Measurements from ENCODE around the gene AKNAD1.

AKNAD1 gene

DNA sequence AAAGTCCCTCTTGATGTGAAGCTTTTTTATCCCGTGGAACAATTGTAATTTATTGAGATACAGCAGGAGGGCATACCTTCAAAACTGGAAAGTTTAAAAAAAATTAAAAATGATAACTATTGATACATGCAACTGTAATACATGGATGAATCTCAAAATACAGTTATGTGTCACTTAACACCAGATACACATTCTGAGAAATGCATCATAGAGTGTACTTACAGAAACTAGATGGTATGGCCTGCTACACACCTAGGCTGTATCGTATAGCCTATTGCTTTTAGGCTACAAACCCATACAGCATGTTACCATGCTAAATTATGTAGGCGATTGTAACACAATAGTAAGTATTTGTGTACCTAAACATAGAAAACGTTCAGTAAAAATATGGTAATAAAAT, 7.1 kb upstream of the AKNAD1 start:
- in situ Hi-C loops (cut with HindIII; ENCODE audit: low sequenced_read_pairs) = no loop called here

DNA sequence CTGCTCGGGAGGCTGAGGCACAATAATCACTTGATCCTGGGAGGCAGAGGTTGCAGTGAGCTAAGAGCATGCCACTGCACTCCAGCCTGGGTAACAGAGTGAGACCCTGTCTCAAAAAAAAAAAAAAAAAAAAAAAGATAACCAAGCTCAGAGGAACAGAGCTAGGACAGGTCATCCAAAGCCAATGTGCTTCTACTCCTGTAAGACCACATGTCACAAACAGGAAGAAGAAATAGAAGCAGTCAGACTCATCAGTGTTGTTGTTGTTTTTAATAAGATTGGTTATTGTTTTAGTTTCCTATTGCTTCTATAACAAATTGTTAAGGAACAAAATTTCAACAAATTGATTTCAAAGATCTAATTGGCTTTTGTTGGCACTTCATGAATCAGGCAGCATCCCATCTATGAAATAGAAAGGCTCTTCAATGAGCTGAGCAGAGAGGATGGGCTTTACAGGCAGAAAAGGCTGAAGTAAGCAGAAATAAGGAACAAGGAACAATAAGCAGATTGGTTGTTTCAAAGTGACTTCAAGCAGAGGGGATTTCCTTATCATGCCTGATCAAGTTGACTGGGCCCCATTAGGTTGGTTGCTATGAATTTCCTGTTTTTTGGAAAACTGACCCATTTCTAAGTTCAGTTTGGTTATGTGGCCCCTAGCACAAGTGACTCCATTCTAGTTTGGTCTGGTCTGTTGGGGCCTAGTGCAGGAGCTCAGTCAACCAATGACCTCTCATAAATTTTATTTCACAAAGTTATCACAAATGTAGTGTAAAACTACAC, 6.0 kb upstream of the AKNAD1 start:
- in situ Hi-C loops (cut with HindIII; ENCODE audit: low sequenced_read_pairs) = no loop called here

DNA sequence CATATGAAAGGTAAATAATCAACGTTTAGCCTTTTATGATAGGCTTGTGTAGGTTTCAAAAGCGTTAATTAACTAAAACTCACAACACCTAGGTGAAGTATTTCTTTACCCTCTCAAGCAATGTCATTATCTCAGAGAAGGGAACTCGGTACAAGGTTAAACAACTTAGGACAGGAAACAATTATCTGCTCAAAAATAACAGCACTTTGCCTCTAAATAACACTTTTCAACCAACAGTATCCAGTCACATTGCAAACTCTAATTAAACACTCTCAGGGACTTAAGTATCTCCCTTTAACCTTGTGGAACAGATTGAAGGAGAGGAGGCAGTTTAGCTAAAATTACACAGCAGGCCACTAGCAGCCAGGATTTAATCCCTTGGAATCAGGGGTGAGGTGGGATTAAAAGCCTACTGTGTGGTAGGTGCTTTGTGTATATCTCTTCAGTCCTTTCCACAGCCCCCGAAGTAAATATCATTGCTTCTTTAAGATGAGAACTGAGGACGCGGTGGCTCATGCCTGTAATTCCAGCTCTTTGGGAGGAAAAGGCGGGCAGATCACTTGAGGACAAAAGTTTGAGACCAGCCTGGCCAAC, 5.2 kb upstream of the AKNAD1 start:
- in situ Hi-C loops (cut with HindIII; ENCODE audit: low sequenced_read_pairs) = no loop called here

DNA sequence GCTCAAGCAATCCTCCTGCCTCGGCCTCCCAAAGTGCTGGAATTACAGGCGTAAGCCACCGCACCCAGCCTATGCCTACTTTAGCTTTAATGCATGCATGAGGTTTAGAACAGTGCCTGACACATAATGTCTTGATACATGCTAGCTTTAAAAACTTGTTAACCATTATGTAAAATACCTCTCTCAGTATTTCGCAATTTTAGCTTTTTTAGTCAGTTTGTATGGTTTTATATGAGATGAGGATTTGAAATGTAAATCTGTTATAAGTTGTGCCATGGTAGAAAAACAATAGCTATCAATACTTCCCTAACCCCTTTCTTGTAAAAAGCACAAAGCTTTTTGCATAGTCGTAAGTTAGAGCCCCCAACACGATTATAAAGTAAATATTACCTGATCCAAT, 4.7 kb upstream of the AKNAD1 start:
- in situ Hi-C loops (cut with HindIII; ENCODE audit: low sequenced_read_pairs) = no loop called here

DNA sequence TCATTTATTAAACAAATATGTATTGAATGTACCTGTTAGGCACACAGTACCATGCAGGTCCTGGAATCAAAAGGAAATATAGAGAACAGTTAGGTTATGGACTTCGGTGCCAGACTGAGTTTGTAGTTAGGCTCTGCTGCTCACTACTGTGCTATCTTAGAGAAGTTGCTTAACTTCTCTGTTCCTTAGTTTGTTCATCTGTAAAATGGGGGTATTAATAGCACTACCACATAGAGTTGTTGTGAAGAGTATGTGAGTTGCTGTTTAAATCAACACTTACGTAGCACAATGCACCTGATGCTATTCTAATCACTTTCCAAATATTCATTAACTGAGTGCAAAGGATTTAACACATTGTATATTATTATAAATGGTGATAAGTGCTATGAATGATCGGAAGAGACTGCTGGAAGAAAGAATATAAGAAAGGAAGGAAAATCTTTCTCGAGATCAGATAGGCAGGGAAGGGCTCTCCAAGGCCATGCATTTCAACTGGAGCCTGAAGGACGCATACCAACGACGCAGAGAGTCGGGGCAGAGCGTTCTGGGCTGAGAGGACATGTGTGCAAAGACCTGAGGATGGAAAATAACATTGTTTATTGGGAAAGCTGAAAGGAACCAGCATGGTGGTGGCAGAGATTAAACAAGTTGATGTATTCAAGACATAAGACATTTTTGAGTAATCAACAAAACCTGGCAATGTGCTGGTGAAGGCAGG, 3.5 kb upstream of the AKNAD1 start:
- in situ Hi-C loops (cut with HindIII; ENCODE audit: low sequenced_read_pairs) = no loop called here

GRCh38 chr1:108858230-108858950, 1.5 kb upstream of the AKNAD1 start:
- in situ Hi-C loops (cut with HindIII; ENCODE audit: low sequenced_read_pairs) = no loop called here

DNA sequence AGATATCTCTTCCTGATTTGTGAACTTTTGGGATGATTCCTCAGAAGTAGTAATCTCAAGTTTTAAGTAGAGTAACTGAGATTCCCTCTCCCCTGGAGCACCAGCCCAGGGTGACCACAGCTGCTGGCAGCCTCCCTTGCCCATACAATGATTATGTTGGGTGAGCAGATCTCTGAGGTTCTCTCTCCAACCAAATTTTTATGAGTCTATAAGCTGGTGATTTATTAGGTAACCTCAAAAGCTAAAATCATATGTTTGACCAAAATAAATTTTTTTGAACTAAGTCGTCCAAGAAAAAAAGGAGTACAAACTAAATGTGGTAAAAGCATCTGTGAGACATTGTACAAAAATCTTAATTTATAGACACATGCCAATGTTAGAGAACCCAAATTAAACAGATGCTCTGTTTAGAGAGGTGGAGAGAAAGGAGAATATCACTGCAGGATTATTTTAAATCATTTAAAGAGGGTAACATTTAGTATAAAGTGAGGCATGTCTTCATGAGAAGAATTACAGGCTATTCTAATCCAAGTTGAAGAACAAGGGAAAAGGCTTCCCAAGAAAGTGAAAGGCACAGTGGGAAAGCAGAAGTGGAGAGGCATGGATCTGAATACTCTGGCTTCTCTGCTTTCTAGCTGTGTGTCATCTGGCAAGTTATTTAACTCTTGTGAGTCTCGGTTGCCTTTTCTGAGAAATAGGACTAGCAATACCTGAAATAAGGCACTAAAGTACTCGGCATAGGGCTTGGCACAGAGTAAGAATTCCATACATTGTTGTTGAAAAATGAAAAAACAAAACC, 2.5 kb downstream of the AKNAD1 start:
- in situ Hi-C loops (cut with HindIII; ENCODE audit: low sequenced_read_pairs) = no loop called here

DNA sequence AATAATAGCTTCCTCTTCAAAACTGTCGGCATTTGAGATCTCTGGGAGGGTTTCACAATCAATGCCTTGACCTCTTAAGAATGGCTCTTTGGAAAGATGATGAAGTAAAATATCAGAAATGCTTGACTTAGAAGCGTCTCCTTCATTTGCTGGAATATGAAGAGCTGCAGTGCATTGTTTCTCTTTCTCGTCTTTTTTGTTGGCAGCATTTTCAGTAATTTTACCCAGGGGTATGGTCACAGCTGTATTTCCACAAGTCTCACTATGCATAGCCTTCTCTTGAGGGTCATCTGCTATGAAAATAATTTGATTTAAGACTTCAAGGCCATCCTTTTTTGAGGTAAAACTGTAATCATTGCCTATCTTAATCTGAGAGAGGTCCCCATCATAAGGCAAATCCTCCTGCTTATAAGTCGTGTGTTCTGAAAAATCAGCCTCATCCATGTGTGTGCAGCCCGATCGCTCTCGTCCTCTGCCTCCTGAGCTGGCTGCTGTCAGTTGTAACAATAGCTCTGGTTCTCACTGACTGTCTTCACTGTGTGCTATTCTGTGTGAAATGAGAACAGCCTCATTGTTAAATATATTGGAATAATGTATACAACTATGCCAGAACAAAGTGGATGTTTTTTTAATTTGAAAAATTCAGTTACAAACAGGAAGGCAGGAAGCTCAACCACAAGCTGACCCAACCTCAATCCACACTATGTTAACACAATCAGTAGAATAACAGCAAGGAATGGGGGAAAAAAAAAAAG, 4.5 kb downstream of the AKNAD1 start:
- in situ Hi-C loops (cut with HindIII; ENCODE audit: low sequenced_read_pairs) = no loop called here

- in situ Hi-C loops (cut with HindIII; ENCODE audit: low sequenced_read_pairs) = no loop called here
These were observed 5.3 kb downstream of the AKNAD1 start for GRCh38 chr1:108851567-108851966.

- in situ Hi-C loops (cut with HindIII; ENCODE audit: low sequenced_read_pairs) = no loop called here
These were observed 6.0 kb downstream of the AKNAD1 start for GRCh38 chr1:108850929-108851328.

- in situ Hi-C loops (cut with HindIII; ENCODE audit: low sequenced_read_pairs) = no loop called here
These were observed 8.1 kb downstream of the AKNAD1 start for GRCh38 chr1:108848806-108849205.

DNA sequence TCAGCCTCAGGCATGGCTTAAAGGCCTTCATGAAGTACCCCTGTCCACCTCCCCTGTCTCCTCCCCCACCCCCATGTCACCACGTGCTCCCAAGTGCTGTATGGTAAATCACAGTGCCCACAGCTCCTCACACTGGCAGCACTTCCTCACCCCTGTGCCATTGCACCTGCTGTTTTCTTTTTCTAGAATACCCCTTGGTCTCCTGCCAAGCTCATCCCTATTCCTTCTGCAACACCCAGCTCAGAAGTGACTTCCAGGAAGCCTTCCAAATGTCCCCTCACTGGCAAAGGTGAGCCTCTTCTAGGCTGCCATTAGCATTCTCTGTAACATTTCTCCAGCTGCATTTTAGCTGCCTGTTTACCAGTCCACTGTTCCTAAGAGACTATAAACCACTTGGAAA, 9.4 kb downstream of the AKNAD1 start:
- in situ Hi-C loops (cut with HindIII; ENCODE audit: low sequenced_read_pairs) = no loop called here

DNA sequence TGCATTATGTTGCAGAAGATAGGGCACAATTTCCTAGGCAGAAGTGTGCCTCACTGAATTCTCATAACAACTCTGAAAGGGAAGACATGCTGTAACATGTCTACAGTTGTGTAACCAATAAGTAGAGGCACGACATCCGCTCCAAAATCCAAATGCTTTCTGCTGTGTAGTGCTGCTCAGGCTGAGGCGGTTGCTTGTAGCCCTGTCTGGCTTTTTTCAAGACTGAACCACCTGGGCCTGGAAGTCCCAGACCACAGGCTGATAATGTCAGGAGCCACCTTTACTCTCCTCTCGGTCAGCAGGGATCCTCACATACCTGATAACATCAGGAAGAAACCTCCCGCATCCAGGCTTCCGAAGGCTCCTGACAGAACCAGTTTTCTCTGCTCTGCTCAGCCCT, 10.9 kb downstream of the AKNAD1 start:
- in situ Hi-C loops (cut with HindIII; ENCODE audit: low sequenced_read_pairs) = no loop called here

- in situ Hi-C loops (cut with HindIII; ENCODE audit: low sequenced_read_pairs) = no loop called here
These were observed 11.4 kb downstream of the AKNAD1 start for GRCh38 chr1:108845446-108845845.

GRCh38 chr1:108843390-108844137, 13.3 kb downstream of the AKNAD1 start:
- in situ Hi-C loops (cut with HindIII; ENCODE audit: low sequenced_read_pairs) = loop anchor here (5.0 kb wide), 1 partner anchor 54 kb away; no protein-coding TSS in a partner anchor

DNA sequence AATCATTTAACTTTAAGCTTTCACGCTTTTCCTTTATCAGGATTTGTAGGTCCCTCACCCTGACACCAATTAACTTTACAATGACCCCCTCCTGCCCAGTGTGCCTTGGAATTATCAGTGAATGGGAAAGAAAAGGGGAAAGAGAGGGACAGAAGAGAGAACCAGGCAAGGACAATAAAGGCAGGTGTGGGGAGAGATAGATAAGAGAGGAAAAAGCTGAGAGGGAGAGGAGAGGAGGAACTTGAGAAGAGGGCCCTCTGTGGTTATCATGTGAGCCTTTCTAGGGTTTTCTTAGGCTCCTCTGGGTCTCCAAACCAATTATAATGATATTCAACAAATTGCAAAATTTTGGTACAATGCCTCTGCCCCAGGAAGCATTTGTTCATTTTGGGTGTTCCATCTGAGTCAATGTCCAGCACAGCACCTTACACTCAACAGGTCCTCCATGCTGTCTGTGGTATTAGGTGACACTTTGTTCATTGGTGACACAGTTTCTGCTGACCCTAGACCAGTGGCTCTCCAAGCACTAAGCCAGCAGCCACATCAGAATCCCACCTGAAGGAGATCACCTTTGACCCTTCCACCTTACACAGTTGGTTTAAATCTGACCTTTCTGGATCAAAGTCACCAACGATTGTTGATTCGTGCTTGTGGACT, 14.2 kb downstream of the AKNAD1 start:
- in situ Hi-C loops (cut with HindIII; ENCODE audit: low sequenced_read_pairs) = loop anchor here (5.0 kb wide), 1 partner anchor 55 kb away; no protein-coding TSS in a partner anchor

GRCh38 chr1:108841703-108842102, 15.2 kb downstream of the AKNAD1 start:
- in situ Hi-C loops (cut with HindIII; ENCODE audit: low sequenced_read_pairs) = loop anchor here (5.0 kb wide), 1 partner anchor 56 kb away; no protein-coding TSS in a partner anchor

DNA sequence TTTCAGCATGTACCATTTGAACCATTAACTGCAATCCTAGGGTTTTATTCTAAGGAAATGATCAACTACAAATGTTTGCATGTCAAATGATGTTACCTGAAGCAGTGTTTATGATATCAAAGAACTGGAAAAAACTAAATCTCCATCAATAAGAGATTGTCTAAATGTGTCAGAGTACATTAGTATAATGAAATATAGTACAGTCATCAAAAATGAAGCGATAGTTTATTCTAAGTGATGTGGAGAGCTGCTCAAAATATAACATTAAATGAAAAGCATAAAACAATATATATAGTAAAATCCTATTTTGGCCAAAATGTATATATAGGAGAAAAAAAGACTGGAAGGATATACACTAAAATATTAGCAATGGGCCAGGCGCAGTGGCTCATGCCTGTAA, 24.0 kb downstream of the AKNAD1 start:
- in situ Hi-C loops (cut with HindIII; ENCODE audit: low sequenced_read_pairs) = no loop called here

Data from DLD1 (cell line).